HG03064 (cell line): ENCODE data around the gene LIN28B.

Experiments
- ATAC-seq: cut with Tn5 transposase; IDR thresholded peaks from one replicate; pipeline ENCODE4 v1.9.1; 2021; ENCODE audit warnings: low read depth; ENCODE audit not compliant: unreplicated experiment

The LIN28B gene

GRCh38 chr6:105106260-105106659 lies 149.4 kb downstream of the LIN28B start:
- ATAC-seq = no peak

GRCh38 chr6:105107207-105107606 lies 150.3 kb downstream of the LIN28B start:
- ATAC-seq = no peak

- no peak for ATAC-seq
Measured at GRCh38 chr6:105108631-105109262, 151.8 kb downstream of the LIN28B start.

- no peak for ATAC-seq
Measured at GRCh38 chr6:105109955-105110895, 153.3 kb downstream of the LIN28B start.

- no peak for ATAC-seq
Measured at GRCh38 chr6:105111105-105111504, 154.2 kb downstream of the LIN28B start.

GRCh38 chr6:105111871-105112270 lies 155.0 kb downstream of the LIN28B start:
- no peak for ATAC-seq

GRCh38 chr6:105112577-105112976 lies 155.7 kb downstream of the LIN28B start:
- ATAC-seq = no peak

- ATAC-seq = no peak
Measured at GRCh38 chr6:105113422-105113821, 156.5 kb downstream of the LIN28B start.

GRCh38 chr6:105116150-105116549 lies 159.2 kb downstream of the LIN28B start:
- ATAC-seq = no peak

GRCh38 chr6:105120570-105120969 lies 163.7 kb downstream of the LIN28B start:
- ATAC-seq = no peak

- ATAC-seq = no peak
Measured at GRCh38 chr6:105121981-105122380, 165.1 kb downstream of the LIN28B start.

GRCh38 chr6:105122717-105123116 lies 165.8 kb downstream of the LIN28B start:
- ATAC-seq = no peak
